ENCODE results near the gene TRAP1. TPM values are rescaled to one million over a fixed set of nuclear protein-coding genes. Genes with fewer than 3 reads are reported as not detected.

Gene TRAP1
- total and polyA plus RNA-seq, 2 experiments from 2014 or later: 62.3 to 80.5 TPM

DNA sequence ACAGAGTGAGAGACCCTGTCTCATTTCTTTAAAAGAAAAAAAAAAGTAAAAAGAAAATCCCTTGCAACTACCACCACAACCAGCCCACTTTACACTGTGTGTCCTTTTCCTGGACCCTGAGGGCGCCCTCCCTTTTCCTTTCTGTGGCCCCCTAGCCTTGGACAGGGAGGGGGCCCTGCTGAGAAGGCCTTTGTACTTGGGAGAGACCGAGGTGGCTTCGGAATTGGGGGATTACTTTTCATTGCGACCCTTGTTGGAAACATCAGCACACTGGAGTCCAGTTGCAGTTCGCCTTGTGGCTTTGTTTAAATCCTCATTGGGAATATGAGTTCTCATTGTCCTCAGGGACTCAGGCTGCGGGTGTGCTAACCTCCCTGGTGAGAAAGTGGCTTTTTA lies 72.2 kb downstream of the TRAP1 start:
- Histone ChIP-seq H3K4me3 (no peak overlapping the region), H3K4me2 (peak overlapping the region; percentile 55), H3K9me3 (ENCODE audit: low read depth) (no peaks in the 10 kb centered on the region), H3K27me3 (no peaks in the 10 kb centered on the region), H4K20me1 (ENCODE audit: insufficient read depth, poor library complexity, severe bottlenecking) (no peaks in the 10 kb centered on the region), H3K4me1 (ENCODE audit: insufficient read depth) (peaks cover 56% of the 10 kb centered on the region), H3K9me2 (replicated peaks; ENCODE audit: insufficient read depth) (no peaks in the 10 kb centered on the region), H2AFZ (no peak overlapping the region), H3K27ac (peak overlapping the region; percentile 94), H3K79me2 (peaks cover 41% of the 10 kb centered on the region), H3K36me3 (replicated peaks; ENCODE audit: insufficient read depth, low read depth) (no peaks in the 10 kb centered on the region)
- no peak for DNase-seq (ENCODE audit: low spot score)
- no peak for TF ChIP-seq EZH2 (IDR thresholded peaks at IDR 0.05; ENCODE audit: borderline replicate concordance)
- TF ChIP-seq EZH2phosphoT487 (IDR thresholded peaks at IDR 0.05; ENCODE audit: low read depth, severe bottlenecking, unreplicated experiment): no peak
- TF ChIP-seq CTCF (IDR thresholded peaks at IDR 0.05; ENCODE audit: poor library complexity): no peak
- WGBS (ENCODE audit: low lambda C conversion rate, missing lambda C conversion rate): 54% methylated on average over 6 of the region's 6 CpGs

DNA sequence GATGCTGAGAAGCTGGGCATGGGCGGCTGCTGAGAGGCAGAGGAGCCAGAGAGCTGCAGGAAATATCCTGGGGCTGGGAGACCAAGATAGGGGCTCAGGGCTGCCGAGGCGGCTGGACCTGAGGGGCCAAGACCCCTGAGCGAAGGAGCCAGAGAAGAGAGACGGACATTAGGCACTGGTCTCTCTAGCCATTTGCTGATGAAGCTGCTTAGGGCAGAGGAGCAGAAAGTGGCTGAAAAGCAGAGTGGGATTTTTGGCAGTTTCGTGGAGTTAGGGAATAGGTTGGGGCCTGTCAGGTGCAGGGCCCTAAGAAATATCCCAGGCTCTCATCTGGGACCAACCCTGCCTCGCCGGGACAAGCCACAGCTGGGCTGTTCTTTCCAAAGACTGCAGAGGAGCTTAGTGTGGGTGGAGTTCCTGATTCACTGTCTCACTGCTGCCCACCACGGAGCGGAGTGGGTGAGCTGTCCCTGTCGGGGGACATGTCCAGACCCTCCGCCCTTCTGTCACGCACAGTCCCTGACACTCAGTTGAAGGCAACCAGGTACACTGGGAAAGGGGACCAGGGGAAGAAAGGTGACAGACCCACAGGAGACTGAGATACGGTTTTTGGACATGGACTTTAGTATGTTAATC lies 74.1 kb downstream of the TRAP1 start:
- Histone ChIP-seq H3K27me3 (no peaks in the 10 kb centered on the region), H2AFZ (no peak overlapping the region), H3K36me3 (replicated peaks; ENCODE audit: insufficient read depth, low read depth) (no peaks in the 10 kb centered on the region), H3K4me2 (peak overlapping the region; percentile 71), H3K27ac (peak overlapping the region; percentile 96), H4K20me1 (ENCODE audit: insufficient read depth, poor library complexity, severe bottlenecking) (no peaks in the 10 kb centered on the region), H3K79me2 (peaks cover 41% of the 10 kb centered on the region), H3K4me1 (ENCODE audit: insufficient read depth) (peaks cover 68% of the 10 kb centered on the region), H3K9me2 (replicated peaks; ENCODE audit: insufficient read depth) (no peaks in the 10 kb centered on the region), H3K9me3 (ENCODE audit: low read depth) (no peaks in the 10 kb centered on the region), H3K4me3 (no peak overlapping the region)
- peak; percentile 4 for DNase-seq (ENCODE audit: low spot score)
- 78% methylated on average over 14 of the region's 14 CpGs for WGBS (ENCODE audit: low lambda C conversion rate, missing lambda C conversion rate)
- TF ChIP-seq EZH2 (IDR thresholded peaks at IDR 0.05; ENCODE audit: borderline replicate concordance) (no peak), CTCF (IDR thresholded peaks at IDR 0.05; ENCODE audit: poor library complexity) (no peak), EZH2phosphoT487 (IDR thresholded peaks at IDR 0.05; ENCODE audit: low read depth, severe bottlenecking, unreplicated experiment) (no peak)

- WGBS (ENCODE audit: low lambda C conversion rate, missing lambda C conversion rate): 49% methylated on average over 21 of the region's 21 CpGs
- Histone ChIP-seq H3K4me1 (ENCODE audit: insufficient read depth) (peaks cover 73% of the 10 kb centered on the region), H3K27ac (peak overlapping the region; percentile 96), H4K20me1 (ENCODE audit: insufficient read depth, poor library complexity, severe bottlenecking) (no peaks in the 10 kb centered on the region), H3K9me3 (ENCODE audit: low read depth) (no peaks in the 10 kb centered on the region), H3K27me3 (no peaks in the 10 kb centered on the region), H3K9me2 (replicated peaks; ENCODE audit: insufficient read depth) (no peaks in the 10 kb centered on the region), H3K79me2 (peaks cover 43% of the 10 kb centered on the region), H3K4me3 (no peak overlapping the region), H3K36me3 (replicated peaks; ENCODE audit: insufficient read depth, low read depth) (no peaks in the 10 kb centered on the region), H2AFZ (no peak overlapping the region), H3K4me2 (peak overlapping the region; percentile 71)
- no peak for TF ChIP-seq EZH2 (IDR thresholded peaks at IDR 0.05; ENCODE audit: borderline replicate concordance)
- TF ChIP-seq EZH2phosphoT487 (IDR thresholded peaks at IDR 0.05; ENCODE audit: low read depth, severe bottlenecking, unreplicated experiment): no peak
- TF ChIP-seq CTCF (IDR thresholded peaks at IDR 0.05; ENCODE audit: poor library complexity): no peak
- peak; percentile 88 for DNase-seq (ENCODE audit: low spot score)
These were observed 74.8 kb downstream of the TRAP1 start for GRCh38 chr16:3642397-3643094.

Measured in hepatocyte (in vitro differentiated cells).